ENCODE measurements around the gene HOXB5. TPM values are rescaled to one million over a fixed set of nuclear protein-coding genes. Genes with fewer than 3 reads are reported as not detected.

The HOXB5 gene
- total RNA-seq, 1 experiment from 2014 or later = not detected

DNA sequence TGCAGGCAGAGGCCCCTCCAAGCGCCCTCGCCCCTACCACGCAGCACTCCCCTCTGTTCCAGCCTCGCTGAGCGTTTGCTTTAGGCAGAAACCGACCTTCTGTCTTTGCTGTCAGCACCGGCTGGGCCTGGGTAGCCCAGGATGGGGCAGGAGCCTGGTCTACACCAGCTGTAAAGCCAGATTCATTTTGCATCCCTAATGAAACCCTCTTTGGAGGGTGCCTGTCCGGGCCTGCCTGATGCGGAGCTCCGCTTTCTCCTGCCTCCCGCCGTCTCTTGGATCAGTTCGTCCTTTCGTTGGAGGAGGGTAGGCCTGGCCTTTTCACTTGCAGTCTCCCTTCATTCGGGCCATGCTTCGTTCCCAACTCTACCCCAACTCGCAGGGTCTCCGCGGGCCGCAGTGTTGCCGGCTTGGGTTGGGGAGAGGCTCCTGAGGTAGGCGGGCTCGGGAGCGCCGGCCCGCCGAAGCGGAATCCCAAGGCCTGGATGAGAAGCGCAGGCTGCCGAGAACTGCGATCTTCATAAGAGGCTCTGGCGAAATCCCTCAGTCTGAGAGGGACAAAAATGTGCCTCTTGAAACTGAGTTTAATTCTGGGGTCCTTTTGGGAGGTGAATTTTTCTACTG lies 26.4 kb upstream of the HOXB5 start:
- peaks cover 33% of the 10 kb centered on the region for H3K27me3 ChIP-seq (replicated peaks; ENCODE audit: control insufficient read depth, insufficient read depth, low read length)
- intact Hi-C loops (cut with micrococcal nuclease; ENCODE audit: unreplicated experiment) = loop anchor here (2.0 kb wide), 3 partner anchors 127 to 595 kb away; no protein-coding TSS in a partner anchor
- Mint-ChIP-seq H3K36me3 (ENCODE audit: insufficient read depth, unreplicated experiment) (peaks cover 7% of the 10 kb centered on the region), H3K27me3 (ENCODE audit: insufficient read depth, unreplicated experiment) (peaks cover 69% of the 10 kb centered on the region), H3K4me1 (ENCODE audit: low read depth, unreplicated experiment) (peaks cover 28% of the 10 kb centered on the region), H3K27ac (ENCODE audit: unreplicated experiment) (no peak overlapping the region), H3K4me3 (ENCODE audit: unreplicated experiment) (peak overlapping the region; percentile 63), H3K9me3 (ENCODE audit: unreplicated experiment) (no peaks in the 10 kb centered on the region)
- no peak for DNase-seq
- no peaks in the 10 kb centered on the region for H3K36me3 ChIP-seq (ENCODE audit: control insufficient read depth, insufficient read depth, low read length)
- H3K9me3 ChIP-seq = no peaks in the 10 kb centered on the region
- no peak overlapping the region for H3K4me3 ChIP-seq (ENCODE audit: low read depth, low read length)
- BruUV-seq (replicated peaks) = no TSS peak
- ChIA-PET CTCF (interaction anchor here (0.6 to 1.9 kb wide), 3 partner anchors 13 to 690 kb away, joined by 3 to 5 read pairs (median 4); no protein-coding TSS in a partner anchor), POLR2A (no interaction called here)
- H3K4me1 ChIP-seq = peaks cover 9% of the 10 kb centered on the region
- TF ChIP-seq, protein P1, sequence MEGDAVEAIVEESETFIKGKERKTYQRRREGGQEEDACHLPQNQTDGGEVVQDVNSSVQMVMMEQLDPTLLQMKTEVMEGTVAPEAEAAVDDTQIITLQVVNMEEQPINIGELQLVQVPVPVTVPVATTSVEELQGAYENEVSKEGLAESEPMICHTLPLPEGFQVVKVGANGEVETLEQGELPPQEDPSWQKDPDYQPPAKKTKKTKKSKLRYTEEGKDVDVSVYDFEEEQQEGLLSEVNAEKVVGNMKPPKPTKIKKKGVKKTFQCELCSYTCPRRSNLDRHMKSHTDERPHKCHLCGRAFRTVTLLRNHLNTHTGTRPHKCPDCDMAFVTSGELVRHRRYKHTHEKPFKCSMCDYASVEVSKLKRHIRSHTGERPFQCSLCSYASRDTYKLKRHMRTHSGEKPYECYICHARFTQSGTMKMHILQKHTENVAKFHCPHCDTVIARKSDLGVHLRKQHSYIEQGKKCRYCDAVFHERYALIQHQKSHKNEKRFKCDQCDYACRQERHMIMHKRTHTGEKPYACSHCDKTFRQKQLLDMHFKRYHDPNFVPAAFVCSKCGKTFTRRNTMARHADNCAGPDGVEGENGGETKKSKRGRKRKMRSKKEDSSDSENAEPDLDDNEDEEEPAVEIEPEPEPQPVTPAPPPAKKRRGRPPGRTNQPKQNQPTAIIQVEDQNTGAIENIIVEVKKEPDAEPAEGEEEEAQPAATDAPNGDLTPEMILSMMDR (IDR thresholded peaks at IDR 0.05; ENCODE audit: insufficient read depth in 1 of 2, low read depth in 1 of 2, low read length in 1 of 2, severe bottlenecking in 1 of 2, unreplicated experiment in 1 of 2) = no peak

DNA sequence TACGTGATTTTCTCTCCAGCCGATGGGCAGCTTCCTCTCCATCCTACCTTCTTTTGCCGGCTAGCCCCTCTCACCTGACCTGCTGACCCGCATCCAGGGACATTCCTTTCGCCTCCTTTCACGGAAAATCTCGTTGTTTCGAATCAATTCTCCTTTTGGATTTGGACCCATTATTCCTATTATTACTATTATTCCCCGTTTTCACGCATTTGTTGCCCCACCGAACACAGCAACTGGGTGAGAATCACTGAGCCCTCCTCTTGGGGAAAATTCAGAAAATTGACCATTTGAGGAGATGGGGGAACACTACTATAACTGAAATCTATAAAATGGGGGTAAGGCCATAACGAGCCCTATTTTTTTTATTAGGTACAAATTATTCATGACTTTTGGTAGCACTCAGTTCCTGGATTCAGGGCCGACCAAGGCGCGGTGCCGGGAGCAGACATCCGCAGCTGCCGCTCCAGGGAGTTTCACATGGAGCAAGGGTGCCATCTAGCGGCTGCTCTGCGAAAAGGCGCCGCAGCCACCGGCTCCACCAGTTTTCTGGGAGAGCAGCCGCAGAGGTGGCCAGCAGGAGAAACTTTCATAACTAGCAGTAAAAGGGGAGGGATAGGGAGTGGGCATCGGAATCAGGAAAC lies 24.8 kb upstream of the HOXB5 start:
- TF ChIP-seq, protein P1 (IDR thresholded peaks at IDR 0.05; ENCODE audit: insufficient read depth in 1 of 2, low read depth in 1 of 2, low read length in 1 of 2, severe bottlenecking in 1 of 2, unreplicated experiment in 1 of 2) = peak; percentile 100
- H3K9me3 ChIP-seq = no peaks in the 10 kb centered on the region
- H3K4me3 ChIP-seq (ENCODE audit: low read depth, low read length) = peak overlapping the region; percentile 33
- peaks cover 4% of the 10 kb centered on the region for H3K4me1 ChIP-seq
- Mint-ChIP-seq H3K27me3 (ENCODE audit: insufficient read depth, unreplicated experiment) (peaks cover 69% of the 10 kb centered on the region), H3K4me1 (ENCODE audit: low read depth, unreplicated experiment) (peaks cover 33% of the 10 kb centered on the region), H3K27ac (ENCODE audit: unreplicated experiment) (peak overlapping the region; percentile 59), H3K9me3 (ENCODE audit: unreplicated experiment) (no peaks in the 10 kb centered on the region), H3K36me3 (ENCODE audit: insufficient read depth, unreplicated experiment) (peaks cover 7% of the 10 kb centered on the region), H3K4me3 (ENCODE audit: unreplicated experiment) (peak overlapping the region; percentile 63)
- intact Hi-C loops (cut with micrococcal nuclease; ENCODE audit: unreplicated experiment) = loop anchor here (1.0 to 2.0 kb wide), 7 partner anchors 126 to 594 kb away; no protein-coding TSS in a partner anchor
- ChIA-PET CTCF (interaction anchor here (0.6 to 2.3 kb wide), 23 partner anchors 12 to 1084 kb away, joined by 3 to 11 read pairs (median 4); no protein-coding TSS in a partner anchor), POLR2A (interaction anchor here (0.6 to 0.9 kb wide), 2 partner anchors 123 to 205 kb away, joined by 4 to 5 read pairs; no protein-coding TSS in a partner anchor)
- BruUV-seq (replicated peaks) = no TSS peak
- DNase-seq = peak; percentile 93 to 98
- H3K27me3 ChIP-seq (replicated peaks; ENCODE audit: control insufficient read depth, insufficient read depth, low read length) = peaks cover 27% of the 10 kb centered on the region
- no peaks in the 10 kb centered on the region for H3K36me3 ChIP-seq (ENCODE audit: control insufficient read depth, insufficient read depth, low read length)

DNA sequence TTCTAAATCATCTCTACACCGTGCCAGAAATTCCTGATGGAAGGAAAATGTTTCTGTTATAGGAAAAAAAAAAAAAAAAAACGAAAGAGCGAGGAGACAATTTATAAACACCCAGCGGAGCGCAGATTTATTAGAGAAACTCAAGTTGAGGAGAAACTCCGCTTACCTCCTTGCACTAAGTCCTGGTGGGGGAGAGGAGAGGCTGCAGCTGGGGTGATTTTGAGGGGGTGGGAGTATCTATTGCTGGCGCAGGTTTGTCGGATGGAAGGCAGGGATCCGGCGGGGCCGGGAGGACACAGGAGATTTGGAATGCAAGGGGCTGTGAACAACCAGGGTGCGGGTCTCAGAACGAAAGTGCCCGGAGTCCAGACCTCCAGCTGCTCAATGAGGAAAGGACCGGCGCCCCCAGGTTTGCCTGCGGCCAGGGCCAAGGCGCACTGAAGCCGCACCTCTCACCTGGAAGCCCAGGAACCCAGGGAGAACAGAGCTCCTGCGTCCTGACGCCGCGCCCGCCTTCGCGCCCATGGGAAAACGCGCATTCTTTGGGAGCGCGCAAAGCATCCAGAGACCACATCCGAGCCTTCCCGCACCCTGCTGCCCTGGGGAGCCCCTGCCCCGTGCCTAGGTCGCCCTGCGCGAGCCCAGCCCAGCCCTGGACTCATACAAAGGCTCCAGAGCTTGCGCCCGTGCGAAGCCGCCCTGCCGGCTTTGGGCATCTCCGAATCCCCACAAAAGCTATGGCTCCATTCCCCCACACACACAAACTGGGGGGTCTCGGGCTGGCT lies 24.1 kb upstream of the HOXB5 start:
- BruUV-seq (replicated peaks) = no TSS peak
- peaks cover 22% of the 10 kb centered on the region for H3K27me3 ChIP-seq (replicated peaks; ENCODE audit: control insufficient read depth, insufficient read depth, low read length)
- POLR2A ChIA-PET = interaction anchor here (0.6 to 0.9 kb wide), 2 partner anchors 205 to 569 kb away, joined by 5 to 6 read pairs; no protein-coding TSS in a partner anchor
- CTCF ChIA-PET = interaction anchor here (0.6 to 2.3 kb wide), 16 partner anchors 8 to 1085 kb away, joined by 3 to 11 read pairs (median 4); no protein-coding TSS in a partner anchor
- Mint-ChIP-seq H3K36me3 (ENCODE audit: insufficient read depth, unreplicated experiment) (peaks cover 7% of the 10 kb centered on the region), H3K4me1 (ENCODE audit: low read depth, unreplicated experiment) (peaks cover 38% of the 10 kb centered on the region), H3K27ac (ENCODE audit: unreplicated experiment) (no peak overlapping the region), H3K27me3 (ENCODE audit: insufficient read depth, unreplicated experiment) (peaks cover 66% of the 10 kb centered on the region), H3K9me3 (ENCODE audit: unreplicated experiment) (no peaks in the 10 kb centered on the region), H3K4me3 (ENCODE audit: unreplicated experiment) (peak overlapping the region; percentile 63)
- H3K36me3 ChIP-seq (ENCODE audit: control insufficient read depth, insufficient read depth, low read length) = no peaks in the 10 kb centered on the region
- intact Hi-C loops (cut with micrococcal nuclease; ENCODE audit: unreplicated experiment) = loop anchor here (1.0 to 2.0 kb wide), 7 partner anchors 125 to 593 kb away; no protein-coding TSS in a partner anchor
- no peaks in the 10 kb centered on the region for H3K9me3 ChIP-seq
- H3K4me3 ChIP-seq (ENCODE audit: low read depth, low read length) = no peak overlapping the region
- peaks cover 4% of the 10 kb centered on the region for H3K4me1 ChIP-seq
- TF ChIP-seq, protein P1 (IDR thresholded peaks at IDR 0.05; ENCODE audit: insufficient read depth in 1 of 2, low read depth in 1 of 2, low read length in 1 of 2, severe bottlenecking in 1 of 2, unreplicated experiment in 1 of 2) = no peak
- DNase-seq = peak; percentile 44 to 56

Measured in Caco-2 (cell line).